K562 (cell line): ENCODE measurements around the gene MTFR2.

Experiments
- FOXK2 ChIP-seq, 2 experiments: fragments of 450-650 bp; IDR thresholded peaks in 1 of 2; conservative IDR thresholded peaks in 1 of 2; 2 replicates each; pipeline ENCODE4 v1.6.1; 2016; ENCODE audit warnings: low read depth in 2 of 2, mild to moderate bottlenecking in 1 of 2
- MCM5 ChIP-seq: fragments of 450-650 bp; IDR thresholded peaks from 2 replicates; pipeline ENCODE4 v1.6.1; 2016; ENCODE audit warnings: low read depth
- MYNN ChIP-seq, 2 experiments: sonication (generic); formaldehyde crosslinking in 1 of 2; IDR thresholded peaks; 2 replicates each; pipeline versions ENCODE4 v1.5.0 to v1.6.1; 2016 to 2020; ENCODE audit warnings: antibody characterized with exemption in 1 of 2, missing genetic modification reagents in 1 of 2
- NFYB ChIP-seq: IDR thresholded peaks from 2 replicates; pipeline ENCODE4 v1.6.1; 2011; ENCODE audit warnings: mild to moderate bottlenecking, moderate library complexity; ENCODE audit not compliant: insufficient read length; ENCODE audit errors: extremely low read depth
- SIX5 ChIP-seq, 2 experiments: IDR thresholded peaks; 2 replicates each; pipeline ENCODE4 v1.6.1; 2011; ENCODE audit warnings: low read length in 2 of 2, borderline replicate concordance in 1 of 2, low read depth in 1 of 2, mild to moderate bottlenecking in 1 of 2, moderate library complexity in 1 of 2; ENCODE audit not compliant: insufficient read depth in 1 of 2
- ZKSCAN8 ChIP-seq: fragments of 200-800 bp; sonication (Bioruptor generic); IDR thresholded peaks from 2 replicates; pipeline ENCODE4 v1.6.1; 2016; ENCODE audit warnings: missing genetic modification characterization, missing compliant biosample characterization
- ZNF133 ChIP-seq: fragments of 250-450 bp; sonication (Bioruptor Pico); IDR thresholded peaks from 2 replicates; pipeline ENCODE4 v1.4.0; 2020; ENCODE audit warnings: mild to moderate bottlenecking
- TF ChIP-seq, protein P1 (sequence below): fragments of 250-450 bp; sonication (Bioruptor Pico); IDR thresholded peaks from 2 replicates; pipeline ENCODE4 v1.5.0; 2021
- TF ChIP-seq, protein P2 (sequence below), 3 experiments: IDR thresholded peaks in 2 of 3; conservative IDR thresholded peaks in 1 of 3; 2 replicates each; pipeline ENCODE4 v1.5.1; 2011 to 2012; ENCODE audit warnings: low read length in 3 of 3, mild to moderate bottlenecking in 3 of 3, control low read depth in 2 of 3, improper control_type of control experiment in 1 of 3, inconsistent platforms in 1 of 3, low read depth in 1 of 3, mixed read lengths in 1 of 3, moderate library complexity in 1 of 3; ENCODE audit not compliant: insufficient read depth in 2 of 3

DNA sequence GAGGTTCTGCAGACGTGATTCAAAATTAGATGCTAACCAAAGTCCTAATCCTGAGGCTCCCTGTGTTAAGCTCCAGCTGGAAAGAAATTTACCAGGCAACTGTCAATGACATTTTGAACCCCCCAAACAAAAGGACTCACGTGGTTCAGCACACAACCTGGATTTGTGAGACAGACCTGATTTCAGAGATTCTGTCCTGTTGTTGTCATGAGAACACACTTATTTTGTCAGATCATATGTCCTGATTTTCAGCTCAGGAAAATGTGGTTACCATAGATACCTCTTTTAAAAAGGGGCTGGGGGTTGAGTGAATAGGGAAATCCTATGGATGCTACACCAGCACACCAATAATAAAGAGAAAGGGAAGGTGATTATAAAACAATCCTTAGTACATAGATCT, 61.6 kb downstream of the MTFR2 start:
- TF ChIP-seq ZKSCAN8 (CRISPR knock-in tag) (no peak), MYNN (IDR thresholded peaks at IDR 0.05) (no peak), MYNN (CRISPR knock-in tag; IDR thresholded peaks at IDR 0.05) (no peak), MCM5 (no peak), ZNF133 (no peak), SIX5 (IDR thresholded peaks at IDR 0.05; ENCODE audit: borderline replicate concordance in 1 of 2, insufficient read depth in 1 of 2, low read depth in 1 of 2, low read length in 2 of 2) (no peak), NFYB (no peak), FOXK2 (conservative IDR thresholded peaks at IDR 0.05 in 1 of 2, IDR thresholded peaks at IDR 0.05 in 1 of 2; ENCODE audit: low read depth in 2 of 2) (no peak)
- TF ChIP-seq, protein P1, sequence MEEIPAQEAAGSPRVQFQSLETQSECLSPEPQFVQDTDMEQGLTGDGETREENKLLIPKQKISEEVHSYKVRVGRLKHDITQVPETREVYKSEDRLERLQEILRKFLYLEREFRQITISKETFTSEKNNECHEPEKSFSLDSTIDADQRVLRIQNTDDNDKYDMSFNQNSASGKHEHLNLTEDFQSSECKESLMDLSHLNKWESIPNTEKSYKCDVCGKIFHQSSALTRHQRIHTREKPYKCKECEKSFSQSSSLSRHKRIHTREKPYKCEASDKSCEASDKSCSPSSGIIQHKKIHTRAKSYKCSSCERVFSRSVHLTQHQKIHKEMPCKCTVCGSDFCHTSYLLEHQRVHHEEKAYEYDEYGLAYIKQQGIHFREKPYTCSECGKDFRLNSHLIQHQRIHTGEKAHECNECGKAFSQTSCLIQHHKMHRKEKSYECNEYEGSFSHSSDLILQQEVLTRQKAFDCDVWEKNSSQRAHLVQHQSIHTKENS (CRISPR knock-in tag) = no peak
- TF ChIP-seq, protein P2, sequence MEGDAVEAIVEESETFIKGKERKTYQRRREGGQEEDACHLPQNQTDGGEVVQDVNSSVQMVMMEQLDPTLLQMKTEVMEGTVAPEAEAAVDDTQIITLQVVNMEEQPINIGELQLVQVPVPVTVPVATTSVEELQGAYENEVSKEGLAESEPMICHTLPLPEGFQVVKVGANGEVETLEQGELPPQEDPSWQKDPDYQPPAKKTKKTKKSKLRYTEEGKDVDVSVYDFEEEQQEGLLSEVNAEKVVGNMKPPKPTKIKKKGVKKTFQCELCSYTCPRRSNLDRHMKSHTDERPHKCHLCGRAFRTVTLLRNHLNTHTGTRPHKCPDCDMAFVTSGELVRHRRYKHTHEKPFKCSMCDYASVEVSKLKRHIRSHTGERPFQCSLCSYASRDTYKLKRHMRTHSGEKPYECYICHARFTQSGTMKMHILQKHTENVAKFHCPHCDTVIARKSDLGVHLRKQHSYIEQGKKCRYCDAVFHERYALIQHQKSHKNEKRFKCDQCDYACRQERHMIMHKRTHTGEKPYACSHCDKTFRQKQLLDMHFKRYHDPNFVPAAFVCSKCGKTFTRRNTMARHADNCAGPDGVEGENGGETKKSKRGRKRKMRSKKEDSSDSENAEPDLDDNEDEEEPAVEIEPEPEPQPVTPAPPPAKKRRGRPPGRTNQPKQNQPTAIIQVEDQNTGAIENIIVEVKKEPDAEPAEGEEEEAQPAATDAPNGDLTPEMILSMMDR (IDR thresholded peaks at IDR 0.05 in 2 of 3, conservative IDR thresholded peaks at IDR 0.05 in 1 of 3; ENCODE audit: insufficient read depth in 2 of 3, low read depth in 1 of 3, low read length in 3 of 3) = no peak
